ENCODE data around the gene IL13.
"Not testable (repeated sequence)": the region's sequence is repeated elsewhere in the genome, so short reads cannot be mapped to it uniquely, and the experiment has no call there.

Gene IL13

DNA sequence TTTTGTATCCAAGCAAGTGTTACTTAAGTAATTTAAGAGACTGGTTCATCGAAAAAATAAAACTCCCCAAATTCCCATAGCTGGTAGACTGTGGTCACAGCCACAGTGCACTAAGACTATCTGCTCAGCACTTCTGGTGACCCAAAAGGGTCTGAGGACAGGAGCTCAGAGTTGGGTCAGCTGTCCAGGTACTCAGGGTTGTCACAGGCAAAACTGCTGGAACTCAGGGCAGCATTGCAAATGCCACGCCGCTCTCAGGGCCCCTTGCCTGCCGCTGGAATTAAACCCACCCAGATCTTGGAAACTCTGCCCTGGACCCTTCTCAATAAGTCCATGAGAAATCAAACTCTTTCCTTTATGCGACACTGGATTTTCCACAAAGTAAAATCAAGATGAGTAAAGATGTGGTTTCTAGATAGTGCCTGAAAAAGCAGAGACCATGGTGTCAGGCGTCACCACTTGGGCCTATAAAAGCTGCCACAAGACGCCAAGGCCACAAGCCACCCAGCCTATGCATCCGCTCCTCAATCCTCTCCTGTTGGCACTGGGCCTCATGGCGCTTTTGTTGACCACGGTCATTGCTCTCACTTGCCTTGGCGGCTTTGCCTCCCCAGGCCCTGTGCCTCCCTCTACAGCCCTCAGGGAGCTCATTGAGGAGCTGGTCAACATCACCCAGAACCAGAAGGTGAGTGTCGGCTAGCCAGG is at the start of gene IL13:
IL13 (plus strand) TSS at position 498 of the 705 bp plus-strand sequence; CDS start at position 512, 14 bp downstream.
- H3K4me3 ChIP-seq (ENCODE audit: low read depth, low read length) = no peak within 1 kb of the TSS
- no peak for DNase-seq (ENCODE audit: low read depth)

DNA sequence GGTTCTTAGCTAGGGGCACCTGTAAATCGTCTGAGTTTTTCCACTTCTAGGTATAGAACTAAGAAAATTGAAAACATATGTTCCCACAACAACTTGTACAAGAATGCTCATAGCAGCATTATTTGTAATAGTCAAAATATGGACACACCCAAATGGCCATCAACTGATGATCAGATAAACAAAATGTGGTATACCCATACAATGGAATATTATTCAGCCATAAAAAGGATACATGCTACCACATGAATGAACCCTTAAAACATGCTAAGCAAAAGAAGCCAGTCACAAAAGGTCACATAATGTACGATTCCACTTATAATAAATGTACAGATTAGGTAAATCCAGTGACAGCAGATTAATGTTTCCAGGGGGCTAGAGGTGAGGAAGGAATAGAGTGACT is 46.0 kb upstream of the IL13 start:
- no peak overlapping the region for H3K4me3 ChIP-seq (ENCODE audit: low read depth, low read length)
- no peak for DNase-seq (ENCODE audit: low read depth)

DNA sequence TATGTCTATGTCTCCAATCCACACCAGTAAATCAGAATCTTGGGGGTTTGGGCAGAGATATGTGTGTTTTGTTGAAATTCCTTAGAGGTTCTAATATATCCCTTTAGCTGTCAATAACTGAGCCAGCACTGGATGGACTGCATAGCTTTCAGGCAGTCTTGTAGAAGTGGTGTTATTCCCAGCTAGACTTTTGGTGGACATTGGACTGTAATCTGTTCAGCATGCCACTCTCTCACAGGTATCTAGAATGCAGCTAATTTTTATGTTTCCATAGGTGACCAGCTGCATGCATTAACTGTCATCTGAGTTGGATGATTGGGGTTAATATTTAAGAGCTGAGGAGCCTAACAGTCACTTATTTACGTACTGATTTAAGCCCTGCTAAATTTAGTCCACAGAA is 45.1 kb upstream of the IL13 start:
- H3K4me3 ChIP-seq (ENCODE audit: low read depth, low read length) = no peak overlapping the region
- DNase-seq (ENCODE audit: low read depth) = no peak

DNA sequence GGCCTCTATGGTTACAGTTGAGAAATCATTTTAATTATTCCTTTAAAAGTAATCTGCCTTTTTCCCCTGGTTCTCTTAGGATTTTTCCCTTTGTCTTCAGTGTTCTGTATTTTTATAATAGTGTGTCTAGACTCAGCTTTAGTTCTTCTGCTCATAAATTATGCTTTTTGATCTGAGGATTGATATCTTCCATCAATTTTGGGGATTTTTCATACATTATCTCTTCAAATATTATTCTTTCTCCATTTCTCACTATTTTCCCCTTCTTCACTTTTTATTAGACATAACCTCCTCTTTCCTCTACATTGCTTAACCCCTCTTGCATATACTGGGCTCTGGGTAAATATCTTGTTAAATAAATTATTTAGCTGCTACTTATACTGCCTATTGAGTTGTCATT is 36.3 kb upstream of the IL13 start:
- H3K4me3 ChIP-seq (ENCODE audit: low read depth, low read length) = no peak overlapping the region
- no peak for DNase-seq (ENCODE audit: low read depth)

DNA sequence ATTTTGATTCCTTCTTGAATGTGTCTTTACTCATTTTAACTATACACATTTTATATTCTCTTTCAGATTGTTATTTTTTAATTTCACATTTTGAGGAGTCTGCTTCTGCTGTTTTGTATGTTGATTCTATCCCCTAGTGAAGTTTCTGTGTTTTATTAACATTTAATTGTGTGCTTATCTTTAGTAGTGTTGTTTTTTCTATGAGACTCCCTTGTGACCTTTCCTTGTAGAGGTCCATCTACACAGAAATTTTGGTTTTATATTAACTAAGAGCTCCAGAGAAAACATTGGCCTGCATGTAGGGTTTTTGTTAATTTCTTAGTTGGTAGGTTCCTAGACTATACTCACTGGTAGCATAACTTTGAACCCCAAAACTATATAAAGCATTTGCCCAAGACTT is 35.4 kb upstream of the IL13 start:
- DNase-seq (ENCODE audit: low read depth) = no peak
- no peak overlapping the region for H3K4me3 ChIP-seq (ENCODE audit: low read depth, low read length)

DNA sequence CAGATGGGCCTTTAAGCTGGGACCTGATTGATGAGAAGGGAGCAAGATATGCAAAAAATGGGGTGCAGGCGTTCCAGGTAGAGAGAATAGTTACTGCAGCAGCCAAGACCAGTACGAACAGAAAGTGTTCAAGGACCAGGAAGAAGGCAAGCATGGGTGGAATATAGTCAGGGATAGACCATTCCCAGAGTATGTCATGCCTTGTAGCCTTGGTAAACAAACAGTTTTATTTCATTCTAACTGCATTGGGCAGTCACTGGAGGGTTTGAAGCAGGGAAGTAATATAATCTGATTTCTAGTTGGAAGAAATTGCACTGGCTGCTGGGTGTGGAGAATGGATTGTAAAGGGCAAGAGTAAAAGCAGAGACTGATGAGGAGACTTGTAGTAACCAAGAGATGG is 30.5 kb upstream of the IL13 start:
- H3K4me3 ChIP-seq (ENCODE audit: low read depth, low read length) = no peak overlapping the region
- DNase-seq (ENCODE audit: low read depth) = no peak

DNA sequence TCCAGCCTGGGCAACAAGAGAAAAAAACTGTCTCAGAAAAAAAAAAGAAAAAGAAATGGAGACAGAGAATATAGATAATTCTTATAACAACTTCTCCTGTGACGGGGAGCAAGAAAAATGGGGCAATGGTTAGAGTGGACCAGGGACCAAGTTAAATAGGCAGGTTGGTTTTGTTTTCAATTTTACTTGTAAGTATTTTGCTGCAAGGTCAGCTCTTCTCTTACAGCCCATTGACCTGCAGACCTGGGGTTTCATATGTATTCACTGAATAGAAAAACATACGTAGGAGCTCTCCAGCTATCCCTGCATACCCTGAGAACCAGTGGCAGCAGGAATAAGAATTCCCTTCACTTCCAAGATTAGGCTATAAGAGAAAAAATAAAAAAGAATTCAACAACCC is 29.2 kb upstream of the IL13 start:
- DNase-seq (ENCODE audit: low read depth) = no peak
- no peak overlapping the region for H3K4me3 ChIP-seq (ENCODE audit: low read depth, low read length)

DNA sequence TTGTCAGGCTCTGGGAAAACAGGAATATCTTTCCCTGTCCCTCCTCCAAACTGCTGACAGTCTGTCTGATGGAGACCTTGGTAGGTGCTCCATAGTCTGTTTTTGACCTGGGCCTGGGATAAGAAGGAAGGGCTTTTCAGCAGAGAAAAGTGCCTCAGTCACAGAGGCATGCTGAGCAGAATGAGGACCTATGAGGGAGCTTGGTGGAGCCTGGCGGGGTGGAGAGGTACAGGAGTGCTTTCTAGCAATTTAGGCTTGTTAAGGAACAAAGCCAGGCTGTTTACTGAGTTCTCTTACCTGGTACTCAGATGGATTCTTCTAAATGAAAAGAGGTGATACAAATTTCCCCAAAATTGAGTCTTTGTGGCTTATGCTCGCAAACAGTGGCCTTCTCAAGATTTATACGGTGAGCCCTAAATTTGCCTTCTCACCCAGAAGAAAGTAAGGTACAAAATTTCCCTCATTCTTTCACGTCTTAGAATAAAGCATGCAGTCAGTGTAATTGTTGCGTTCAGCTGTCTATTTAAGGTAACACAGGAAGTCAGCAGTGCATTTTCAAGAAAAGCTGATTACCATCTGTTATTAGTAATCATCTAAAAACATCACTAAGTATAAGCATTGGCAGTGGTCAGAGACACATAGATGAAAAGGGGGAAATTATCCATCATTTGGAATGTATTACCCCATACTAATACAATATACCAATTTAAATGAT is 28.6 kb upstream of the IL13 start:
- no peak for DNase-seq (ENCODE audit: low read depth)

DNA sequence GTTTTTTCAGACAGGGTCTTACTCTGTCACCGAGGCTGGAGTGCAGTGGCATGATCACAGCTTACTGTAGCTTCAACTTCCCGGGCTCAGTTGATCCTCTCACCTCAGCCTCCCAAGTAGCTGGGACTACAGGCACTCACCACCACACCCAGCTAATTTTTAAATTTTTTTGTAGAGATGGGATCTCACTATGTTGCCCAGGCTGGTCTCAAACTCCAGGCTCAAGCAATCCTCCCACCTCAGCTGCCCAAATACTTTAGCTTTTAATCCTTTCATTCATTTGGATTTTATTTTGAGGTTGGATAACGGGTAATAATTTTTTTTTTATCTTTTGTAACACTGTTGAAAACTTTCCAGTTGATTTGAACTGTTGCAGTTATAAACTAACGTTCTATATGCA is 24.4 kb upstream of the IL13 start:
- H3K4me3 ChIP-seq (ENCODE audit: low read depth, low read length); DNase-seq (ENCODE audit: low read depth): not testable (repeated sequence)

More for the DNA sequence above, 28.6 kb upstream of the IL13 start:
- H3K4me3 ChIP-seq (ENCODE audit: low read depth, low read length) = no peak overlapping the region

DNA sequence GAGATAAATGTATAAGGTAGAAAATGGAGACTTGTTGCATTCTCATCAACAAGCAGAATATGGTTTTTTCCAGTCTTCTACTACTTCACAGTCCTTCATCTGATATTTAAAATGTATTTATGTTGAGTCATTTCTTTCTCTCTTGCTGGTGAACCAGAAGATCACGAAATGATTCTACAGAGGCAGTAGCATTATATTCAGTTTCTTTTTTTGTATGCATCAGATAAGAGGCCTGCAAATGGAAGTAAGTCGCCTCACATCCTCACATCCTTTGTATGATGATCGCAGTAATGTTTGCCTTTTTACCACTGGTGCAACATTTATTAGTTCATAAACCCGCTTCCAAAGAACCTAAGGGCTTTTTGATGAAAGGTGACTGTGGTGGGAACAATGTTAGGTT is 22.1 kb upstream of the IL13 start:
- H3K4me3 ChIP-seq (ENCODE audit: low read depth, low read length) = no peak overlapping the region
- no peak for DNase-seq (ENCODE audit: low read depth)

DNA sequence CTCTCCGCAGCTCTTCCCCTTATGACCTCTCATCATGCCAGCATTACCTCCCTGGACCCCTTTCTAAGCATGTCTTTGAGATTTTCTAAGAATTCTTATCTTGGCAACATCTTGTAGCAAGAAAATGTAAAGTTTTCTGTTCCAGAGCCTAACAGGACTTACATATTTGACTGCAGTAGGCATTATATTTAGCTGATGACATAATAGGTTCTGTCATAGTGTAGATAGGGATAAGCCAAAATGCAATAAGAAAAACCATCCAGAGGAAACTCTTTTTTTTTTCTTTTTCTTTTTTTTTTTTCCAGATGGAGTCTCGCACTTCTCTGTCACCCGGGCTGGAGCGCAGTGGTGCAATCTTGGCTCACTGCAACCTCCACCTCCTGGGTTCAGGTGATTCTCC is 20.7 kb upstream of the IL13 start:
- no peak overlapping the region for H3K4me3 ChIP-seq (ENCODE audit: low read depth, low read length)
- no peak for DNase-seq (ENCODE audit: low read depth)

DNA sequence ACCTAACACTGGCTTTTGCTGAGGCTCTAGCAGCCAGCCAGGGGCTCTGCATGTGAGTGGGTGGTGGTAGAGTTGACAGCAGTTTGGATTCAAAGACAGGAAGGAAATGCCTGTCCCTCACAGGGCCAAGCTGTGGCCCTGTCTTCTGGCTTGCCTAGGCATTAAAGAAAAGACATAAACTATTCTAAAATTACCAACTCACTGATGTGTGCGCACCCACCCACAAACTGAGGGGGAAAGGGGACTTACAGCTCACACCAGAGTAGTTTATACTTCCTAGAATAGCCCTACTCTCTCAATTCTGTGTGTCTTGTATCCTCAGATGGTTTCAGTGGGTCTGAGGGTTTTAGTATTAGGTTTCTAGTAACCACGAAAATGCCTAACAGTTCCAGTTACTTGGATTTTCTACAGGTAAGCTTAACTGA is 18.3 kb upstream of the IL13 start:
- H3K4me3 ChIP-seq (ENCODE audit: low read depth, low read length) = no peak overlapping the region
- DNase-seq (ENCODE audit: low read depth) = no peak

DNA sequence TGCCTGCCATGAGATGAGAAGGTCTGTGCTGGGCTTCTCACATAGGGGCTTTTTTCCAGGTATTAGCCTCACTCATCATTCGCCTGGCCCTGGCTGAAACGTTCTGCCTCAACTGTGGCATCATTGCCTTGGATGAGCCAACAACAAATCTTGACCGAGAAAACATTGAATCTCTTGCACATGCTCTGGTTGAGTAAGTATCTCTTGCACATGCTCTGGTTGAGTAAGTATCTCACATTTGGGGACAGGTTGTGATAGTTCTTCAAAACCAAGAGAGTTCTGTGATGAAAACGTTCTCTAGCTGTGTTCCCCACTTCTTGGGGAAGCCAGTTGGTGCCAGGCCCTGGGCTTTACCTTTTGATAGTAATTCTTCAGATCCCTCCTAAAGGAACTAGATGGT is 17.4 kb upstream of the IL13 start:
- no peak for DNase-seq (ENCODE audit: low read depth)
- no peak overlapping the region for H3K4me3 ChIP-seq (ENCODE audit: low read depth, low read length)

DNA sequence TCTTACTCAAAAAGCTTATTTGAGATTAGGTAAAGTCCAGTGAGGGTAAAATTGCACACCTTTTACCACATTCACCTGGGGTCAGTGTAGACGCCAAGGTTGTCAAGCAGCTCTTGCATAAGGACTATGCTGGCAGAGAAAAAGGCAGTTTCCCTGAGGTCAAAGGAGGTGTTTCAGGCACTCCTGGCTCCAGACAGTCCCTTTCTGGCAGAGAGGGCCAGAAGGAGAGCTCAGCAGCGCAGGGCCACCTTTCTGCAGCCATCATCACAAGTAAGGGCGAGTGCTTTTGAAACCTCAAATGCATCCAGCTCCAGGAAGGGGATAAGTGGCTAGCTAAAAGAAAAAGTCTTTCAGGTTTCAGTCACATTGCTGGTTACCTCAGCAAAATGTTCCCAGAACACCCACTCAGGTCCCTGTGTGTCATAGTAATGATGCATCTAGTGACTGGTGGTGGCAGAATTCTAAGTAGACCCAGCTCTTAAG is 16.7 kb upstream of the IL13 start:
- DNase-seq (ENCODE audit: low read depth) = no peak
- no peak overlapping the region for H3K4me3 ChIP-seq (ENCODE audit: low read depth, low read length)

DNA sequence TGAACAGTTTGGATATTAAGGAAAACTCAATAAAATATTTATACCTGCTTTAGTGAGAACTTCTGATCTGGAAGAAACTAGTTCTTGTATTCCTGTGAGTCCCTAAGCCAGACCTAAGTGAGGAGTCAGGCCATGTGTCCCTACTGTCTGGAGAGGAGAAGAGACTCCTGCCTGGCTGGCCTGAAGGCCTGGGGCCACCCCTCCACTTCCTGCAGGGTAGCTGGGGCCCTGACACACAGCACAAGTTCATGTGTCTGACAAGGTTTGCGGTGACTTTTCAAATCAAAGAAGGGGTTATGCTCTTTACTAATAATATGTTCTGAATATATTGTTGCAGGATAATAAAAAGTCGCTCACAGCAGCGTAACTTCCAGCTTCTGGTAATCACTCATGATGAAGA is 16.1 kb upstream of the IL13 start:
- DNase-seq (ENCODE audit: low read depth) = no peak
- no peak overlapping the region for H3K4me3 ChIP-seq (ENCODE audit: low read depth, low read length)

DNA sequence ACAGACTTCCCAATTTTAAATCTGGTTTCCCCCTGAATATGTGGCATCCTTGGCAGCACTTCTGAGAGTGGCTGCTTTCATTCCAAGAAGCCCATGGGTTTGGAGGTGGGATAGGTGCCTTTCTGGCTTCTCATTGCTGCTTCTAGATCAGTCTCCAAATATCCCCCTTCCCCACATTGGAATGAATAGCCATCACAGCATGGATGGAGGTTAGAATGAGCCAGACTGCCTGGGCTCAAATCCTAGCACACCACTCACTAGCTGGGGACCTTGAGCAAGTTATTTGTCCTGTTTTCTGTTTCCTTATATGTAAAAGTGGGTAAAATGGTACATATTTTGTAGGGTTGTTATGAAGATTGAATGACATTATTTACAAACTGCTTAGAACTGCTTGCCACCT is 13.8 kb upstream of the IL13 start:
- no peak overlapping the region for H3K4me3 ChIP-seq (ENCODE audit: low read depth, low read length)
- no peak for DNase-seq (ENCODE audit: low read depth)

DNA sequence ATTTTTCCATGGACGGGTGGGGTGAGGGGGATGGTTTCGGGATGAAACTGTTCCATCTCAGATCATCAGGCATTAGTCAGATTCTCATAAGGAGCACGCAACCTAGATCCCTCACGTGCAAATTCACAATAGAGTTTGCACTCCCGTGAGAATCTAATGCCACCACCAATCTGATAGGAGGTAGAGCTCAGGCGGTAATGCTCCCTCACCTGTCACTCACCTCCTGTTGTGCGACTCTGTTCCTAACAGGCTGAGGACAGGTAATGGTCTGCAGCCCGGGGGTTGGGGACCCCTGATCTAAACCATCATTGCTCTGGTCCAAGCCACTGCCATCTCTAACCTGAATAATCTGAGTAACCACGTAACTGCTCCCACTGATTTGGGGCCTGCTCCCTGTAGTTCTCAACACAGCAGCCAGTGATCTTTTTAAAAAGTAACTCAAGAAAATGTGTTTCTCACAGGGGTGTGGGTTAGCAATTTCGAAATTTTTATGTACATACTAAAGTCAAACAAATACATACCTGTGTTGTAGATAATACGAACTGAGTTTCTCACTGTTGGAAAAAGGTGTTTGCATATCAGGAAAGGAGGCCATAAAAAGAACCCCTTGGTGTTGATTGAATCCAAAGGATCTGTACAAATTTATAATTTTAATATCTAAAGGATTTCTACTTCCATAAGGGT is 11.2 kb upstream of the IL13 start:
- H3K4me3 ChIP-seq (ENCODE audit: low read depth, low read length) = no peak overlapping the region
- no peak for DNase-seq (ENCODE audit: low read depth)

DNA sequence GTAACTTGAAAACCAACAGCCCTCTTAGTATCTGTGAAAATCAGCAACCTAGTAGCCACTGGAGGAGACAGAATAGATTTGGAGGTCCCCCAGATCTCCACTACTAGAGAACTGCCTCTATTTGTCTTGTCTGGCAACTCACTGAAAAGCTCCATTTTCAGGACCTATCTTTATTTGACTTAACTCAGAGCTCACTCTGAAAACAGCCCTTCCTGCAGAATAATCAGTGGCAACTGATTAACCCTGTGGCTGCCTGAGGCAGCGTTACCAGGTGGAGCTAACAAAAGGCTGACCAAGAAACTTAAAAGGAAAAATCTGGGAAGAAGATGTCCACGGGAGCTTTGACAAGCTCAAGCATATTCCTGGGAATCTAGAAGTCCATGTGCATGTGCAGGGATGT is 10.5 kb upstream of the IL13 start:
- no peak for DNase-seq (ENCODE audit: low read depth)
- H3K4me3 ChIP-seq (ENCODE audit: low read depth, low read length) = no peak overlapping the region

DNA sequence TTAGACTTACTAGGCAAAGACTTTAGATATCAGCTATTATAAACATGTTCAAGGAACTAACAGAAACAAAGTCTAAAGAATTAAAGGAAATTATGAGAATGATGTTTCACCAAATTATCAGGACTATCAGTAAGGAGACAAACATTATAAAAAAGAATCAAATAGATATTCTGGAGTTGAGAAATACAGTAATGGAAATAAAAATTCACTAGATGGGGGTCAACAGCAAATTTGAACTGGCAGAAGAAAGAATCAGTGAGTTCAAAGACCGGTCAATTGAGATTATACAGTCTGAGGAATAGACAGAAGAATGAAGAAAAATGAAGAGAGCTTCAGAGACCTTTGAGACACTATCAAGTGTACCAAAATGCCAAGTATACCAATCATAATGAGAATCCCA is 9.6 kb upstream of the IL13 start:
- DNase-seq (ENCODE audit: low read depth) = no peak
- H3K4me3 ChIP-seq (ENCODE audit: low read depth, low read length) = no peak overlapping the region

DNA sequence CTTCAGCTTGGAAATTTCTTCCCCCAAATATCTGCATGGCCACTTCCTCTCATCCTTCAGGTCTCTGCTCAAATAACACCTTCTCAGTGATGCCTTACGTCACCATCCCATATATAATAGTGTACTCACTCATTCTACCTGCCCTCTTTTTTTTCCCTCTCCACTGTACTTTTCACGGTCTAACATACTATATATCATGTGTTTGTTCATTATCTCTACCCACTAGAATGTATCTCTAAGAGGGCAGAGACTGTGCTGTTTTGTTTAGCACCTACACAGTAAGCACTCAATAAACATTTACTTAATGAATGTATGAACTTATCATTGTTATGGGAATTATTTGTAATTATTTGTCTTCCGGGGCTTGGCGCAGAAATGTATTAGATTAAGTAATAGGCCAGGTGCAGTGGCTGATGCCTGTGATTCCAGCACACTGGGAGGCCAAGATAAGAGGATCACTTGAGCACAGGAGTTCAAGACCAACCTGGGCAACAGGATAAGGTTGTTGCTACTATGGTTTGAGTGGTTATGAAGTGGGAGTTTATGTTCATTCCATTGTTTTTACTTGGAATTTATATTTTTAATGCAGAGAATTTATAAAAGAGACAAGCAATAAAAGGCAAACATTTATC is 6.0 kb upstream of the IL13 start:
- H3K4me3 ChIP-seq (ENCODE audit: low read depth, low read length) = no peak overlapping the region
- no peak for DNase-seq (ENCODE audit: low read depth)
